Vagina (tissue), 2 donors: ENCODE data around the gene ARAP1. TPM values are rescaled to one million over a fixed set of nuclear protein-coding genes. Genes with fewer than 3 reads are reported as not detected.

Experiments used
- DNase-seq, 2 donors: peaks; one replicate each; pipeline ENCODE4 v3.0.0-alpha.2; 2017; ENCODE audit errors: extremely low spot score in 2 of 2
- H3K27ac ChIP-seq: fragments of 200-600 bp; sonication (generic); one replicate; pipeline ENCODE4 v1.5.1; 2019
- H3K27me3 ChIP-seq: fragments of 200-600 bp; sonication (generic); one replicate; pipeline ENCODE4 v1.5.1; 2019
- H3K36me3 ChIP-seq, 2 donors: fragments of 200-600 bp; sonication (generic); one replicate each; pipeline ENCODE4 v1.5.1; 2017 to 2019
- H3K4me1 ChIP-seq: fragments of 200-600 bp; sonication (generic); one replicate; pipeline ENCODE4 v1.5.1; 2019
- H3K4me3 ChIP-seq, 2 donors: fragments of 200-600 bp; sonication (generic); 1 replicate in 1 of 2; 2 replicates in 1 of 2; pipeline ENCODE4 v1.5.1; 2016 to 2019
- H3K9me3 ChIP-seq: fragments of 200-600 bp; sonication (generic); one replicate; pipeline ENCODE4 v1.5.1; 2019
- POLR2A ChIP-seq, 2 donors: fragments of 450-650 bp; IDR thresholded peaks; one replicate each; pipeline ENCODE4 v1.6.1; 2017; ENCODE audit warnings: antibody characterized with exemption in 2 of 2, mild to moderate bottlenecking in 2 of 2, moderate library complexity in 2 of 2
- POLR2AphosphoS5 ChIP-seq, 2 donors: sonication (generic); formaldehyde crosslinking; IDR thresholded peaks; one replicate each; pipeline ENCODE4 v1.9.0; 2017; ENCODE audit warnings: antibody characterized with exemption in 2 of 2, mild to moderate bottlenecking in 2 of 2, low read depth in 1 of 2; ENCODE audit not compliant: insufficient read depth in 1 of 2
- intact Hi-C: fragments of 100-400 bp; cut with DNase I; formaldehyde crosslinking; loops from one replicate; pipeline ENCODE4 v1.15.1; 2023
- total RNA-seq: library from RNA; depleted of rRNA; stranded (reverse); fragments of >200 nt; gene quantifications from one replicate; pipeline ENCODE4 v1.2.3, GENCODE V29; 2016
- TF ChIP-seq, protein P1 (sequence below), 3 experiments: fragments of 450-650 bp in 2 of 3; fragments of 200-600 bp in 1 of 3; sonication (generic) in 1 of 3; IDR thresholded peaks; one replicate each; pipeline ENCODE4 v1.5.1; 2017 to 2019; ENCODE audit warnings: antibody characterized with exemption in 3 of 3, mild to moderate bottlenecking in 2 of 3, moderate library complexity in 2 of 3

The ARAP1 gene
- total RNA-seq, 1 donor from 2014 or later = 59.2 TPM

DNA sequence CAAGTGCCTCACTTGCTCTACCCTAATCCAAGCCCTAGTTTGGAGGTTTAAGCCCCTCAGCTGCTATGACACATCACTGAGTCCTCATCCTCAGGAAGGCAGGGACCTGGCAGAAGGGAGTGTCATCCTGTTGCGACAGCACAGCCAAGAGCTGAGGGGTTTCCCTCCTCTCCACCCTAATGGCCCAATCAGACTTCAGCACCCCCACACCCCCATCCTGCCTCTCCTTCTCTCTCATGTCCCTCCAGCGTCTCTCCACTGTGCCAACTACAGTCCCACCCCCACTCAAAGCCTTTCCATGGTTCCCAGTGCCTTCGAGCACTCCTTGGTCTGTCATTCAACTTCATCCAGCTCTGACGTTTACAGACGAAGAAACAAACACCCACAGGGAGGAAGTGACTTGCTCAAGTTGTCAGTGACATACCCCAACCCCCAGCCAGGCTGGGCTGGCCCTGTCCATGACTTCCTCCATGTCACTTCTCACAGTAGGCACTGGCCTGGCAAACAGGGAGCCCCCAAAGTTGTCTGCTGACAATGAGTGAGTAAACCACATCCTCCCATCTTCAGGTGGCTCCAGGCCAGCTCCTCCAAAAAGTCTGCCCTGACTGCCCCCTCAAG, 15.6 kb downstream of the ARAP1 start:
- peak overlapping the region; percentile 42 for H3K27ac ChIP-seq
- H3K9me3 ChIP-seq = no peaks in the 10 kb centered on the region
- no peak for DNase-seq
- H3K4me1 ChIP-seq = peaks cover 43% of the 10 kb centered on the region
- intact Hi-C loops = no loop called here
- TF ChIP-seq POLR2A (IDR thresholded peaks at IDR 0.05) = no peak
- TF ChIP-seq POLR2AphosphoS5 (IDR thresholded peaks at IDR 0.05; ENCODE audit: insufficient read depth in 1 of 2, low read depth in 1 of 2) = no peak
- TF ChIP-seq, protein P1, sequence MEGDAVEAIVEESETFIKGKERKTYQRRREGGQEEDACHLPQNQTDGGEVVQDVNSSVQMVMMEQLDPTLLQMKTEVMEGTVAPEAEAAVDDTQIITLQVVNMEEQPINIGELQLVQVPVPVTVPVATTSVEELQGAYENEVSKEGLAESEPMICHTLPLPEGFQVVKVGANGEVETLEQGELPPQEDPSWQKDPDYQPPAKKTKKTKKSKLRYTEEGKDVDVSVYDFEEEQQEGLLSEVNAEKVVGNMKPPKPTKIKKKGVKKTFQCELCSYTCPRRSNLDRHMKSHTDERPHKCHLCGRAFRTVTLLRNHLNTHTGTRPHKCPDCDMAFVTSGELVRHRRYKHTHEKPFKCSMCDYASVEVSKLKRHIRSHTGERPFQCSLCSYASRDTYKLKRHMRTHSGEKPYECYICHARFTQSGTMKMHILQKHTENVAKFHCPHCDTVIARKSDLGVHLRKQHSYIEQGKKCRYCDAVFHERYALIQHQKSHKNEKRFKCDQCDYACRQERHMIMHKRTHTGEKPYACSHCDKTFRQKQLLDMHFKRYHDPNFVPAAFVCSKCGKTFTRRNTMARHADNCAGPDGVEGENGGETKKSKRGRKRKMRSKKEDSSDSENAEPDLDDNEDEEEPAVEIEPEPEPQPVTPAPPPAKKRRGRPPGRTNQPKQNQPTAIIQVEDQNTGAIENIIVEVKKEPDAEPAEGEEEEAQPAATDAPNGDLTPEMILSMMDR (IDR thresholded peaks at IDR 0.05) = no peak
- no peaks in the 10 kb centered on the region for H3K27me3 ChIP-seq
- H3K36me3 ChIP-seq = no peaks in the 10 kb centered on the region
- H3K4me3 ChIP-seq = no peak overlapping the region

DNA sequence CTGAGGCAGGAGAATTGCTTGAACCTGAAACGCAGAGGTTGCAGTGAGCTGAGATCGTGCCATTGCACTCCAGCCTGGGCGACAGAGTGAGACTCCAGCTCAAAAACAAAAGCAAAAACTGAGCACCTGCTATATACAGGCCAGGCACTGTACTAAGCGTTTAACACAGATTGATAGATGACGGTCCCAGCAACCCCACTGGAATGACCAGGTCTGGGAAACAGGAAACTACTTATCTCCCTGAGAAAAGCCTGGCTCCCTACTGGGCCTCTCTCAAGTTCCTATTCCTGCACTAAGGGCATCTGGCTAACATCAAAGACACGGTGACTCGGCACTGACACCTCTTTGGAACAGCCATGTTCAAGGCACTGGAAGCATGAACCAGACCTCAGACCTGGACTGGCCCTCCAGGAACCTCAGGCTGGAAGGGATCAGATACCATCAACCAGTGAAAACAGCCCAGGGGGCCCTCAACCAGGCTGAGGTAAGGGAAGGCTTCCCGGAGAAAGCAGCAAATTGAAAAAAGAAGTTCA, 16.6 kb downstream of the ARAP1 start:
- H3K27me3 ChIP-seq = no peaks in the 10 kb centered on the region
- no peak overlapping the region for H3K4me3 ChIP-seq
- no peak for DNase-seq
- TF ChIP-seq POLR2AphosphoS5 (IDR thresholded peaks at IDR 0.05; ENCODE audit: insufficient read depth in 1 of 2, low read depth in 1 of 2) = no peak
- H3K27ac ChIP-seq = no peak overlapping the region
- intact Hi-C loops = no loop called here
- no peaks in the 10 kb centered on the region for H3K9me3 ChIP-seq
- H3K36me3 ChIP-seq = no peaks in the 10 kb centered on the region
- peaks cover 33% of the 10 kb centered on the region for H3K4me1 ChIP-seq

DNA sequence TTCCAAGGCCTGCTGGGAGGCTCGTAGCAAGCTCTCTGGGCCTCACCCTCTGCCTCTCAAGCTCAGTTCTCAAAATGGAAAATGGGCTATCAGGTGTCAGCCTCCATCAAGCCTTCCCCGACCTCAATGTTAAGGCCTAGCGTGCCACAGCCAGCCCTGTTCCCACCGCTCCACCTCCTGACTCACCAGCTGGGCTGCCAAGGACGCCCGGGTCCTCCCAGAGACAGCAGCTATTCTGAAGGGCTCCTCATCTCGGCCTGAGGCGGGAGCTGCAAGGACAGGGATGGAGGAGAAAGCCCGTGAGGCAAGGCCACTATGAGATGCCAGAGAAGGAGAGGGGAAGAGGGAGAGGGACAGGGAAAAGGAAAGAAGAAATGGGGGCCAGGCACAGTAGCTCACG, 19.9 kb downstream of the ARAP1 start:
- Histone ChIP-seq H3K4me1 (peaks cover 18% of the 10 kb centered on the region), H3K27ac (peak overlapping the region; percentile 0), H3K4me3 (no peak overlapping the region), H3K27me3 (no peaks in the 10 kb centered on the region), H3K9me3 (no peaks in the 10 kb centered on the region), H3K36me3 (no peaks in the 10 kb centered on the region)
- no peak for DNase-seq
- TF ChIP-seq POLR2AphosphoS5 (IDR thresholded peaks at IDR 0.05; ENCODE audit: insufficient read depth in 1 of 2, low read depth in 1 of 2) (no peak), POLR2A (IDR thresholded peaks at IDR 0.05) (no peak)
- TF ChIP-seq, protein P1 (IDR thresholded peaks at IDR 0.05) = no peak
- intact Hi-C loops = no loop called here

DNA sequence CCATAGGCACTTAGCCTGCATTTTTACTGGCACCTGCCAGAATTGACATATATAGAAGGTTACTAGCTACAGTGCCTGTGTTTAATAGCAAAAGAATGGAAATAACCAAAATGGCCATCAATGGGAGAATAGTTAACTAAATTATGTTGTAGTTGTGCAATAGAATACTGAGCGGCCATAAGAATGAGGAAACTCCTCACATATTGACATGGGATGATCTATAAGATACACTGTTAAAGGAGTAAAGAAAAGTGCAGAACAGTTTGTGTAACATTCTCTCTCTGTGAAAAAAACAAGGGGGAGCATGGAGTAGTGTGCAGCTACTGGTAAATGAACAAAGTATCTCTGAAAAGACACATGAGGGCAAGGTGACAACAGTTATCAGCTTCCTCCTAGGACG, 21.5 kb downstream of the ARAP1 start:
- H3K27ac ChIP-seq = no peak overlapping the region
- peaks cover 3% of the 10 kb centered on the region for H3K4me1 ChIP-seq
- intact Hi-C loops = no loop called here
- H3K4me3 ChIP-seq = no peak overlapping the region
- no peak for DNase-seq
- TF ChIP-seq, protein P1 (IDR thresholded peaks at IDR 0.05) = no peak
- TF ChIP-seq POLR2A (IDR thresholded peaks at IDR 0.05) (no peak), POLR2AphosphoS5 (IDR thresholded peaks at IDR 0.05; ENCODE audit: insufficient read depth in 1 of 2, low read depth in 1 of 2) (no peak)
- H3K36me3 ChIP-seq = no peaks in the 10 kb centered on the region
- H3K9me3 ChIP-seq = no peaks in the 10 kb centered on the region
- no peaks in the 10 kb centered on the region for H3K27me3 ChIP-seq

DNA sequence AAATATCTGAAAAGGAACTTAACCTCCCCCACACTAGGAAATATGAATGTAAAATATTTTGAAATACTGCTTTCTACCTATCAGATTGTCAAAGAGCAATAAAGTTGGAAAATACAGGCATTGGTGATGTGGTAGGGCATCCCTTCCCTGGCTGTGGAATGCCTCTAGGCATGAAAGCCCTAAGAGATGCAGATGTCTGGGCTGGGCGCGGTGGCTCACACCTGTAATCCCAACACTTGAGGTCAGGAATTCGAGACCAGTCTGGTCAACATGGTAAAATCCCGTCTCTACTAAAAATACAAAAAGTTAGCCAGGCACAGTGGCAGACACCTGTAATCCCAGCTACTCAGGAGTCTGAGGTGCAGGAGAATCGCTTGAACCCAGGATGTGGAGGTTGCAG, 22.0 kb downstream of the ARAP1 start:
- DNase-seq = no peak
- H3K4me1 ChIP-seq = peaks cover 3% of the 10 kb centered on the region
- H3K4me3 ChIP-seq = no peak overlapping the region
- H3K36me3 ChIP-seq = no peaks in the 10 kb centered on the region
- H3K27ac ChIP-seq = no peak overlapping the region
- TF ChIP-seq POLR2A (IDR thresholded peaks at IDR 0.05) = no peak
- TF ChIP-seq, protein P1 (IDR thresholded peaks at IDR 0.05) = no peak
- no peak for TF ChIP-seq POLR2AphosphoS5 (IDR thresholded peaks at IDR 0.05; ENCODE audit: insufficient read depth in 1 of 2, low read depth in 1 of 2)
- intact Hi-C loops = no loop called here
- no peaks in the 10 kb centered on the region for H3K27me3 ChIP-seq
- no peaks in the 10 kb centered on the region for H3K9me3 ChIP-seq
